WTC11 (cell line): ENCODE results near the gene DAPK1. TPM values are rescaled to one million over a fixed set of nuclear protein-coding genes. Genes with fewer than 3 reads are reported as not detected.

ENCODE experiments used
- ATAC-seq: fragments of 200-7000 bp; cut with Tn5 transposase; 2 replicates; pipeline ENCODE4 v1.10.0; 2021; ENCODE audit warnings: mild to moderate bottlenecking, moderate library complexity
- CTCF ChIA-PET: fragments of 300-600 bp; sonication (Branson Sonifier 250); formaldehyde crosslinking; loops from one replicate; lab custom pipeline; 2021; ENCODE audit warnings: antibody characterized with exemption; lab: Charles Lee
- POLR2A ChIA-PET: fragments of 350-600 bp; sonication (Branson Sonifier 250); formaldehyde crosslinking; loops from one replicate; lab custom pipeline; 2021; ENCODE audit warnings: antibody characterized with exemption; lab: Charles Lee
- DNase-seq: peaks from one replicate; pipeline ENCODE4 v3.0.0; 2021; ENCODE audit warnings: low spot score
- H3K27ac Mint-ChIP-seq: 2 replicates; pipeline ENCODE4 v1.8.0; 2021; ENCODE audit warnings: mixed read lengths
- H3K27me3 Mint-ChIP-seq: 2 replicates; pipeline ENCODE4 v1.8.0; 2021; ENCODE audit warnings: low read depth, mild to moderate bottlenecking, moderate library complexity, mixed read lengths
- H3K36me3 Mint-ChIP-seq: 2 replicates; pipeline ENCODE4 v1.8.0; 2021; ENCODE audit warnings: mixed read lengths
- H3K4me1 Mint-ChIP-seq: 2 replicates; pipeline ENCODE4 v1.8.0; 2022; ENCODE audit warnings: mixed read lengths
- H3K4me3 Mint-ChIP-seq: 2 replicates; pipeline ENCODE4 v1.8.0; 2021; ENCODE audit warnings: mild to moderate bottlenecking, moderate library complexity, mixed read lengths
- H3K9me3 Mint-ChIP-seq: 2 replicates; pipeline ENCODE4 v1.8.0; 2021; ENCODE audit warnings: mixed read lengths
- ATF3 ChIP-seq: sonication (generic); formaldehyde crosslinking; conservative IDR thresholded peaks from 2 replicates; pipeline ENCODE4 v1.8.1; 2022; ENCODE audit warnings: mild to moderate bottlenecking, missing genetic modification reagents
- E2F1 ChIP-seq: sonication (generic); formaldehyde crosslinking; IDR thresholded peaks from 2 replicates; pipeline ENCODE4 v1.8.0; 2022; ENCODE audit warnings: mild to moderate bottlenecking, missing genetic modification reagents
- EMX1 ChIP-seq: fragments of 250-450 bp; sonication (Bioruptor Pico); IDR thresholded peaks from 2 replicates; pipeline ENCODE4 v1.8.0; 2021; ENCODE audit warnings: mild to moderate bottlenecking
- ETV6 ChIP-seq: sonication (generic); formaldehyde crosslinking; IDR thresholded peaks from 2 replicates; pipeline ENCODE4 v1.8.1; 2022; ENCODE audit warnings: mild to moderate bottlenecking, missing genetic modification reagents
- GTF2I ChIP-seq: fragments of 250-450 bp; sonication (Bioruptor Pico); conservative IDR thresholded peaks from 2 replicates; pipeline ENCODE4 v1.4.0; 2021; ENCODE audit warnings: mild to moderate bottlenecking
- IRF2 ChIP-seq: sonication (generic); formaldehyde crosslinking; IDR thresholded peaks from 2 replicates; pipeline ENCODE4 v1.8.0; 2022; ENCODE audit warnings: low read depth, missing genetic modification reagents, borderline replicate concordance
- JAZF1 ChIP-seq: fragments of 250-450 bp; sonication (Bioruptor Pico); IDR thresholded peaks from 2 replicates; pipeline ENCODE4 v1.9.0; 2021; ENCODE audit warnings: moderate library complexity, mild to moderate bottlenecking, inconsistent platforms
- MAX ChIP-seq: sonication (generic); formaldehyde crosslinking; IDR thresholded peaks from 2 replicates; pipeline ENCODE4 v1.8.0; 2022; ENCODE audit warnings: mild to moderate bottlenecking, missing genetic modification reagents
- MLX ChIP-seq: sonication (generic); formaldehyde crosslinking; IDR thresholded peaks from 2 replicates; pipeline ENCODE4 v1.8.1; 2023; ENCODE audit warnings: mild to moderate bottlenecking, missing genetic modification reagents, moderate library complexity
- MXD4 ChIP-seq: fragments of 250-450 bp; sonication (Bioruptor Pico); IDR thresholded peaks from 2 replicates; pipeline ENCODE4 v1.8.0; 2021; ENCODE audit warnings: mild to moderate bottlenecking, moderate library complexity, borderline replicate concordance
- STAT6 ChIP-seq: sonication (generic); formaldehyde crosslinking; conservative IDR thresholded peaks from 2 replicates; pipeline ENCODE4 v1.8.1; 2023; ENCODE audit warnings: mild to moderate bottlenecking, low read depth, missing genetic modification reagents, moderate library complexity
- TP53 ChIP-seq: sonication (generic); formaldehyde crosslinking; IDR thresholded peaks from 2 replicates; pipeline ENCODE4 v1.8.1; 2023; ENCODE audit warnings: mild to moderate bottlenecking, missing genetic modification reagents
- USF1 ChIP-seq: sonication (generic); formaldehyde crosslinking; IDR thresholded peaks from 2 replicates; pipeline ENCODE4 v1.8.0; 2022; ENCODE audit warnings: mild to moderate bottlenecking, missing genetic modification reagents
- ZBTB43 ChIP-seq: sonication (generic); formaldehyde crosslinking; IDR thresholded peaks from 2 replicates; pipeline ENCODE4 v1.8.1; 2023; ENCODE audit warnings: mild to moderate bottlenecking, missing genetic modification reagents
- ZMAT4 ChIP-seq: fragments of 250-450 bp; sonication (Bioruptor Pico); IDR thresholded peaks from 2 replicates; pipeline ENCODE4 v1.9.0; 2021; ENCODE audit warnings: mild to moderate bottlenecking
- ZNF138 ChIP-seq: sonication (generic); formaldehyde crosslinking; conservative IDR thresholded peaks from 2 replicates; pipeline ENCODE4 v1.8.1; 2022; ENCODE audit warnings: mild to moderate bottlenecking, moderate library complexity, missing genetic modification reagents
- ZNF219 ChIP-seq: sonication (generic); formaldehyde crosslinking; IDR thresholded peaks from 2 replicates; pipeline ENCODE4 v1.8.0; 2023; ENCODE audit warnings: missing genetic modification reagents, mild to moderate bottlenecking, borderline replicate concordance
- ZNF232 ChIP-seq: sonication (generic); formaldehyde crosslinking; IDR thresholded peaks from 2 replicates; pipeline ENCODE4 v1.8.0; 2022; ENCODE audit warnings: mild to moderate bottlenecking, missing genetic modification reagents
- ZNF263 ChIP-seq: sonication (generic); formaldehyde crosslinking; IDR thresholded peaks from 2 replicates; pipeline ENCODE4 v1.8.1; 2022; ENCODE audit warnings: low read depth, mild to moderate bottlenecking, moderate library complexity, missing genetic modification reagents
- ZNF317 ChIP-seq: sonication (generic); formaldehyde crosslinking; IDR thresholded peaks from 2 replicates; pipeline ENCODE4 v1.8.1; 2023; ENCODE audit warnings: low read depth, mild to moderate bottlenecking, moderate library complexity, missing genetic modification reagents, borderline replicate concordance
- total RNA-seq: library from RNA; stranded (reverse); gene quantifications from 3 replicates; pipeline ENCODE4 v1.2.3, GENCODE V29; 2021

DAPK1 gene
- total RNA-seq, 1 experiment from 2014 or later: 129 TPM

GRCh38 chr9:87521834-87522233 lies 24.2 kb downstream of the DAPK1 start:
- POLR2A ChIA-PET: no interaction called here
- TF ChIP-seq ZNF219 (no peak), E2F1 (no peak), IRF2 (CRISPR knock-in tag) (no peak), EMX1 (no peak), ZBTB43 (CRISPR knock-in tag) (no peak), TP53 (CRISPR knock-in tag) (no peak), STAT6 (CRISPR knock-in tag) (no peak), ZNF232 (CRISPR knock-in tag) (no peak), USF1 (CRISPR knock-in tag) (no peak), GTF2I (CRISPR knock-in tag) (no peak), ZNF138 (CRISPR knock-in tag) (no peak), MAX (CRISPR knock-in tag) (no peak), ZNF263 (CRISPR knock-in tag) (no peak), ZNF317 (CRISPR knock-in tag) (no peak), ETV6 (no peak), ZMAT4 (CRISPR knock-in tag) (no peak), JAZF1 (no peak), MXD4 (CRISPR knock-in tag) (no peak)
- TF ChIP-seq, all 79 proteins: peak for 0
- CTCF ChIA-PET: no interaction called here
- Mint-ChIP-seq H3K36me3 (peaks cover 21% of the 10 kb centered on the region), H3K4me3 (no peak overlapping the region), H3K27ac (no peak overlapping the region; the same call in 1 of the 2 replicates), H3K27me3 (no peaks in the 10 kb centered on the region), H3K4me1 (peaks cover 69% of the 10 kb centered on the region), H3K9me3 (peaks cover 3% of the 10 kb centered on the region; the same call in 1 of the 2 replicates)
- DNase-seq: no peak
- no peak for ATAC-seq

GRCh38 chr9:87524061-87524460 lies 26.4 kb downstream of the DAPK1 start:
- Mint-ChIP-seq H3K27me3 (no peaks in the 10 kb centered on the region), H3K36me3 (peaks cover 24% of the 10 kb centered on the region), H3K4me3 (no peak overlapping the region), H3K27ac (peak overlapping the region; percentile 28; the same call in 1 of the 2 replicates), H3K4me1 (peaks cover 69% of the 10 kb centered on the region), H3K9me3 (peaks cover 3% of the 10 kb centered on the region; the same call in 1 of the 2 replicates)
- CTCF ChIA-PET: interaction anchor here (1.0 kb wide), 1 partner anchor 139 kb away, joined by 3 read pairs; no protein-coding TSS in a partner anchor
- DNase-seq (no peak), ATAC-seq (no peak)
- POLR2A ChIA-PET: no interaction called here
- TF ChIP-seq MLX (CRISPR knock-in tag) (no peak), ATF3 (CRISPR knock-in tag) (0 out of 2 replicates have a peak, but pooled peaks have one; percentile 11)
